Measurements from ENCODE around the gene TUBA4A. TPM values are rescaled to one million over a fixed set of nuclear protein-coding genes. Genes with fewer than 3 reads are reported as not detected.

Gene TUBA4A
- total RNA-seq (ENCODE audit: low replicate concordance), result 0.56 TPM in 1 of 2 replicates, not detected in the other

GRCh38 chr2:219253753-219254589 is at the start of gene TUBA4A:
Gene TUBA4A (minus strand): TSS chr2:219253918. CDS start chr2:219253858, 60 bp downstream.
- H3F3A ChIP-seq (ENCODE audit: low read depth), result peaks cover 3% of the 10 kb centered on the region
- peak; percentile 86 for DNase-seq (ENCODE audit: low spot score)
- H3K4me2 ChIP-seq, result peak within 1 kb of the TSS; percentile 78
- Mint-ChIP-seq H3K27me3 (ENCODE audit: insufficient read depth, low read depth) (peaks cover 64% of the 10 kb centered on the region), H3K36me3 (no peaks in the 10 kb centered on the region), H3K27ac (no peak within 1 kb of the TSS), H3K4me1 (peaks cover 13% of the 10 kb centered on the region), H3K4me3 (peak within 1 kb of the TSS; percentile 78), H3K9me3 (no peaks in the 10 kb centered on the region)
- peak within 1 kb of the TSS; percentile 6 for H2AFZ ChIP-seq (replicated peaks)
- H3K27me3 ChIP-seq, result peaks cover 81% of the 10 kb centered on the region
- peak within 1 kb of the TSS; percentile 34 for H3K4me3 ChIP-seq
- H3K36me3 ChIP-seq, result no peaks in the 10 kb centered on the region
- peaks cover 7% of the 10 kb centered on the region for H3K4me1 ChIP-seq
- no peak within 1 kb of the TSS for H3K9ac ChIP-seq
- peak; percentile 94 for TF ChIP-seq EZH2 (IDR thresholded peaks at IDR 0.05)
- TF ChIP-seq CTCF (IDR thresholded peaks at IDR 0.05), result no peak
- peak; percentile 94 for TF ChIP-seq EZH2phosphoT487 (IDR thresholded peaks at IDR 0.05)
- H4K20me1 ChIP-seq (ENCODE audit: low read depth), result peaks cover 12% of the 10 kb centered on the region
- no peaks in the 10 kb centered on the region for H3K79me2 ChIP-seq (ENCODE audit: low read depth)
- no peak within 1 kb of the TSS for H3K27ac ChIP-seq
- H3K9me3 ChIP-seq (ENCODE audit: low read depth), result no peaks in the 10 kb centered on the region

- H4K20me1 ChIP-seq (ENCODE audit: low read depth), result peaks cover 5% of the 10 kb centered on the region
- H3K9ac ChIP-seq, result no peak overlapping the region
- no peak overlapping the region for H2AFZ ChIP-seq (replicated peaks)
- H3K4me3 ChIP-seq, result no peak overlapping the region
- no peak for TF ChIP-seq EZH2phosphoT487 (IDR thresholded peaks at IDR 0.05)
- Mint-ChIP-seq H3K27ac (no peak overlapping the region), H3K4me3 (no peak overlapping the region), H3K9me3 (no peaks in the 10 kb centered on the region), H3K4me1 (peaks cover 22% of the 10 kb centered on the region), H3K36me3 (no peaks in the 10 kb centered on the region), H3K27me3 (ENCODE audit: insufficient read depth, low read depth) (peaks cover 19% of the 10 kb centered on the region)
- no peaks in the 10 kb centered on the region for H3K9me3 ChIP-seq (ENCODE audit: low read depth)
- no peak overlapping the region for H3K4me2 ChIP-seq
- DNase-seq (ENCODE audit: low spot score), result no peak
- H3K36me3 ChIP-seq, result no peaks in the 10 kb centered on the region
- peaks cover 21% of the 10 kb centered on the region for H3K4me1 ChIP-seq
- H3F3A ChIP-seq (ENCODE audit: low read depth), result peaks cover 6% of the 10 kb centered on the region
- H3K27me3 ChIP-seq, result peaks cover 62% of the 10 kb centered on the region
- H3K79me2 ChIP-seq (ENCODE audit: low read depth), result no peaks in the 10 kb centered on the region
- no peak overlapping the region for H3K27ac ChIP-seq
Measured at GRCh38 chr2:219302412-219302968, 48.8 kb upstream of the TUBA4A start.

GRCh38 chr2:219300022-219300421 is 46.3 kb upstream of the TUBA4A start:
- H3K36me3 ChIP-seq, result no peaks in the 10 kb centered on the region
- DNase-seq (ENCODE audit: low spot score), result peak; percentile 40

More at GRCh38 chr2:219300022-219300421, 46.3 kb upstream of the TUBA4A start:
- H3K4me3 ChIP-seq, result peak overlapping the region; percentile 21
- H3K4me2 ChIP-seq, result peak overlapping the region; percentile 68
- H3K27ac ChIP-seq, result no peak overlapping the region
- peaks cover 15% of the 10 kb centered on the region for H3K27me3 Mint-ChIP-seq (ENCODE audit: insufficient read depth, low read depth)
- no peaks in the 10 kb centered on the region for H3K9me3 Mint-ChIP-seq
- no peak overlapping the region for H3K4me3 Mint-ChIP-seq
- H3K27ac Mint-ChIP-seq, result no peak overlapping the region
- no peaks in the 10 kb centered on the region for H4K20me1 ChIP-seq (ENCODE audit: low read depth)
- no peaks in the 10 kb centered on the region for H3K36me3 Mint-ChIP-seq
- H3K4me1 Mint-ChIP-seq, result peaks cover 25% of the 10 kb centered on the region
- H3K9ac ChIP-seq, result no peak overlapping the region
- no peaks in the 10 kb centered on the region for H3K79me2 ChIP-seq (ENCODE audit: low read depth)
- TF ChIP-seq CTCF (IDR thresholded peaks at IDR 0.05) (no peak), EZH2phosphoT487 (IDR thresholded peaks at IDR 0.05) (no peak), EZH2 (IDR thresholded peaks at IDR 0.05) (no peak)
- H3K9me3 ChIP-seq (ENCODE audit: low read depth), result no peaks in the 10 kb centered on the region
- H3F3A ChIP-seq (ENCODE audit: low read depth), result peaks cover 6% of the 10 kb centered on the region
- peak overlapping the region; percentile 54 for H2AFZ ChIP-seq (replicated peaks)
- peaks cover 21% of the 10 kb centered on the region for H3K4me1 ChIP-seq
- peaks cover 60% of the 10 kb centered on the region for H3K27me3 ChIP-seq
